Measurements from ENCODE around the gene SHISA4.

- TF ChIP-seq POLR2A (IDR thresholded peaks at IDR 0.05), result no peak
- no peak for TF ChIP-seq CTCF (IDR thresholded peaks at IDR 0.05)
- TF ChIP-seq EP300 (IDR thresholded peaks at IDR 0.05), result no peak
- TF ChIP-seq POLR2AphosphoS5 (IDR thresholded peaks at IDR 0.05), result no peak
These were observed 2.2 kb downstream of the SHISA4 start for GRCh38 chr1:201890806-201891450.

Data from upper lobe of left lung (tissue), 4 donors.